ENCODE measurements around the gene HCN4. TPM values are rescaled to one million over a fixed set of nuclear protein-coding genes. Genes with fewer than 3 reads are reported as not detected.

Gene HCN4
- total RNA-seq, 4 donors from 2014 or later, result 0.14 TPM; not detected in 3

- 80 to 100% methylated on average over 1 of the region's 1 CpG for WGBS, 2 donors (ENCODE audit: low coverage in 1 of 2)
- H3K4me1 ChIP-seq, result peaks cover 0 to 3% (median 0%) of the 10 kb centered on the region in 4 donors
- no peak overlapping the region for H3K4me3 ChIP-seq
- H3K27ac ChIP-seq, result no peak overlapping the region
- no peak for DNase-seq
- TF ChIP-seq POLR2AphosphoS5 (IDR thresholded peaks at IDR 0.05), result no peak
- TF ChIP-seq POLR2A (IDR thresholded peaks at IDR 0.05), result no peak
- TF ChIP-seq EP300 (IDR thresholded peaks at IDR 0.05; ENCODE audit: low read depth), result no peak
- TF ChIP-seq CTCF (IDR thresholded peaks at IDR 0.05), result no peak
- peaks cover 0 to 41% (median 15%) of the 10 kb centered on the region in 4 donors for H3K36me3 ChIP-seq
- no peaks in the 10 kb centered on the region for H3K27me3 ChIP-seq
- no peaks in the 10 kb centered on the region for H3K9me3 ChIP-seq
- intact Hi-C loops (cut with DNase I; ENCODE audit: low total_unique reads) (no loop called here), in situ Hi-C loops (cut with MboI; ENCODE audit: low pct_ligation_motif_present in 1 of 4, low pct_unique_long_range_greater_than_20kb in 1 of 4, low sequenced_read_pairs in 3 of 4) (no loop called here)
Measured at GRCh38 chr15:73291441-73291840, 77.3 kb downstream of the HCN4 start.

- Histone ChIP-seq H3K36me3 (peaks cover 0 to 71% (median 24%) of the 10 kb centered on the region in 4 donors), H3K4me3 (no peak overlapping the region), H3K27ac (no peak overlapping the region), H3K27me3 (no peaks in the 10 kb centered on the region), H3K4me1 (peaks cover 0 to 6% (median 0%) of the 10 kb centered on the region in 4 donors), H3K9me3 (no peaks in the 10 kb centered on the region)
- intact Hi-C loops (cut with DNase I; ENCODE audit: low total_unique reads), result no loop called here
- TF ChIP-seq POLR2A (IDR thresholded peaks at IDR 0.05) (no peak), EP300 (IDR thresholded peaks at IDR 0.05; ENCODE audit: low read depth) (no peak), POLR2AphosphoS5 (IDR thresholded peaks at IDR 0.05) (no peak), CTCF (IDR thresholded peaks at IDR 0.05) (no peak)
- no peak for DNase-seq
- in situ Hi-C loops (cut with MboI; ENCODE audit: low pct_ligation_motif_present in 1 of 4, low pct_unique_long_range_greater_than_20kb in 1 of 4, low sequenced_read_pairs in 3 of 4), result no loop called here
- WGBS, 2 donors (ENCODE audit: low coverage in 1 of 2), result 63 to 71% methylated on average over 1 of the region's 1 CpG
Measured at GRCh38 chr15:73287019-73287418, 81.7 kb downstream of the HCN4 start.

GRCh38 chr15:73286311-73286710 lies 82.4 kb downstream of the HCN4 start:
- no peak for DNase-seq
- in situ Hi-C loops (cut with MboI; ENCODE audit: low pct_ligation_motif_present in 1 of 4, low pct_unique_long_range_greater_than_20kb in 1 of 4, low sequenced_read_pairs in 3 of 4) (no loop called here), intact Hi-C loops (cut with DNase I; ENCODE audit: low total_unique reads) (no loop called here)
- Histone ChIP-seq H3K27me3 (no peaks in the 10 kb centered on the region), H3K4me1 (peaks cover 0 to 6% (median 0%) of the 10 kb centered on the region in 4 donors), H3K4me3 (no peak overlapping the region), H3K9me3 (no peaks in the 10 kb centered on the region), H3K27ac (no peak overlapping the region), H3K36me3 (peaks cover 0 to 71% (median 25%) of the 10 kb centered on the region in 4 donors)
- 79% methylated on average over 2 of the region's 2 CpGs for WGBS, 2 donors (ENCODE audit: low coverage in 1 of 2)
- TF ChIP-seq CTCF (IDR thresholded peaks at IDR 0.05) (no peak), POLR2AphosphoS5 (IDR thresholded peaks at IDR 0.05) (peak in 1 of 3 donors; percentile 20)

- peaks cover 0 to 6% (median 0%) of the 10 kb centered on the region in 4 donors for H3K4me1 ChIP-seq
- no peaks in the 10 kb centered on the region for H3K27me3 ChIP-seq
- in situ Hi-C loops (cut with MboI; ENCODE audit: low pct_ligation_motif_present in 1 of 4, low pct_unique_long_range_greater_than_20kb in 1 of 4, low sequenced_read_pairs in 3 of 4), result no loop called here
- H3K36me3 ChIP-seq, result peaks cover 0 to 62% (median 23%) of the 10 kb centered on the region in 4 donors
- no peak overlapping the region for H3K27ac ChIP-seq
- 77 to 80% methylated on average over 3 of the region's 3 CpGs for WGBS, 2 donors (ENCODE audit: low coverage in 1 of 2)
- no peaks in the 10 kb centered on the region for H3K9me3 ChIP-seq
- intact Hi-C loops (cut with DNase I; ENCODE audit: low total_unique reads), result no loop called here
- no peak overlapping the region for H3K4me3 ChIP-seq
- TF ChIP-seq POLR2A (IDR thresholded peaks at IDR 0.05), result no peak
- TF ChIP-seq CTCF (IDR thresholded peaks at IDR 0.05), result no peak
- TF ChIP-seq POLR2AphosphoS5 (IDR thresholded peaks at IDR 0.05), result no peak
- no peak for TF ChIP-seq EP300 (IDR thresholded peaks at IDR 0.05; ENCODE audit: low read depth)
- no peak for DNase-seq
Measured at GRCh38 chr15:73284090-73284716, 84.6 kb downstream of the HCN4 start.
